NOMO-1 treated with DMSO at 0.1 percent for 48 hours (cell line): Measurements from ENCODE around the gene EXOC6.
"Not testable (repeated sequence)": the region's sequence is repeated elsewhere in the genome, so short reads cannot be mapped to it uniquely, and the experiment has no call there.

Source experiments
- DNase-seq: peaks from one replicate; lab custom pipeline; 2025; ENCODE audit not compliant: unreplicated experiment; lab: John Stamatoyannopoulos, UW

EXOC6 gene

DNA sequence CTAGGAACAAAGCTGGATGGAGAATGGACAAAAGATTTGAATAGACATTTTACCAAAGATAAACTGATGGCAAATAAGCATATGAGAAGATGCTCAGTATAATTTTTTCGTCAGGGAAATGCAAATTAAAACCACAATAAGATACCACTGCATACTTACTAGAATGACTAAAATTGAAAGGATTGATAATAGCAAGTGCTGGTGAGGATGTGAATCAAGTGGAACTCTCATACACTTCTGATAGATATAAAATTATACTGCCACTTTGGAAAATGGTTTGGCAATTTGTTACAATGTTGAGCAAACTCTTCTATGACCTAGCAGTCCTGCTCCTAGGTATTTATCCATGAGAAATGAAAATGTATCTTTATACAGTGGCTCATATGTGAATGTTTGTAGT, 83.3 kb downstream of the EXOC6 start:
- no peak for DNase-seq

DNA sequence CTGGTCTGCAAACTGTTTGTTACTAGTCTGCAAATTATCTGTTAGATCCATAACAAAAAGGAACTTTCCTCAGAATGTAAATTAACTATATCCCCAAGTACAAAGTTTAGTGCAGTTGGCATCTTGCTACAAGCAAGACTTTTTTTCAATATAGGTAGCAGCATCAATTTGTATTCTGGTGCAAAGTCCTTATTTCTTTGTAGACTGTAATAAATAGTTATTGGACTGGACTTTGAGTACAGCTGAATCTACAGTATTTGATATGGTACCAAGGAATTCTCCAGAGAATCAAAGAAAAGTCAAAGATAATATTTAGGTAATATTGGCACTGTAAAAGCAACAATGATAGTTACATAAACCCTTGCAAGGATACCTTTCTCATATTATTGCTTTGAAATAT, 89.6 kb downstream of the EXOC6 start:
- DNase-seq = no peak

DNA sequence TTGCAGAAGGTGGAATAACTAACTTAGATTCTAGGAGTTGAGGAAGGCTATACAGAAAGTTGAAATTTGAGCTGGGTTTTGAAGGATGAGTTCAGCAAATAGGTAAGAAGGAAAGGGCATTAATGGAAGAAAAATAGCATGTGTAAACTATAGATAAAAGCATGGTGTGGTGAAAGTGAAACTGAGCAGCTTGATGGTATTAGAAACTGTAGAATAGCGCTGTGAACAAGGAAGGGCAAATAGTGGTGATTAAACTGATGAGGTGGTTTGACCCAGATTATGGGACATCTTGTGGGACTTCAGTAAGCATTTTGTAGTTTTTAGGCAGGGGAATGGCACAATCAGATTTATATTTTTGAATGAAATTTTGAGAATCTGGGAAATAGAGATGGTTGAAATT, 90.5 kb downstream of the EXOC6 start:
- no peak for DNase-seq

DNA sequence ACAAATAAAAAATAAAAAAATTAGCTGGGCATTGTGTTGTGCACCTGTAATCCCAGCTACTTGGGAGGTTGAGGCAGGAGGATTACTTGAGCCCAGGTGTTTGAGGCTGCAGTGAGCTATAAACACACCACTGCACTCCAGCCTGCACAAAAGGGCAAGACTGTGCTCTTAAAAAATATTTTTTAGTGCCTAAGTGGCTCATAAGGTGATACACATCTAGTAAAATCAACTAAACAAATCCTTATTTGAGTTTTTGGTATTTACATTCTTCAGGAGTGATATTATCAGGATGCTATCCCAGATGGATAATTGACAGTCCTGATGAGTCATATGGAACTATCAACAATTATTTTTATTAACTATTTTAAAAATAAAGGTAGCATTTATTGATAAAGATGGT, 93.9 kb downstream of the EXOC6 start:
- DNase-seq = no peak

GRCh38 chr10:92946491-92946890, 98.2 kb downstream of the EXOC6 start:
- no peak for DNase-seq

DNA sequence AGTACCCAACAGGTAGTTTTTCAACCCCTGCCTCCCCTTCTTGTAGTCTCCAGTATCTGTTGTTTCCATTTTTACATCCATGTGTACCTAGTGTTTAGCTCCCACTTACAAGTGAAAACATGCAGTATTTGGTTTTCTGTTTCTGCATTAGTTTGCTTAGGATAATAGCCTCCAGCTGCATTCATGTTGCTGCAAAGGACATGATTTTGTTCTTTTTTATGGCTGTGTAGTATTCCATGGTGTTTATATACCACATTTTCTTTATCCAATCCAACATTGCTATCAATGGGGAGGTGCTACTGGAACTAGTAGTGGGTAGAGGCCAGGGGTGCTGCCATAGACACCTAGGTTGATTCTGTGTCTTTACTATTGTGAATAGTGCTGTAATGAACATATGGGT, 104.3 kb downstream of the EXOC6 start:
- not testable (repeated sequence) for DNase-seq

DNA sequence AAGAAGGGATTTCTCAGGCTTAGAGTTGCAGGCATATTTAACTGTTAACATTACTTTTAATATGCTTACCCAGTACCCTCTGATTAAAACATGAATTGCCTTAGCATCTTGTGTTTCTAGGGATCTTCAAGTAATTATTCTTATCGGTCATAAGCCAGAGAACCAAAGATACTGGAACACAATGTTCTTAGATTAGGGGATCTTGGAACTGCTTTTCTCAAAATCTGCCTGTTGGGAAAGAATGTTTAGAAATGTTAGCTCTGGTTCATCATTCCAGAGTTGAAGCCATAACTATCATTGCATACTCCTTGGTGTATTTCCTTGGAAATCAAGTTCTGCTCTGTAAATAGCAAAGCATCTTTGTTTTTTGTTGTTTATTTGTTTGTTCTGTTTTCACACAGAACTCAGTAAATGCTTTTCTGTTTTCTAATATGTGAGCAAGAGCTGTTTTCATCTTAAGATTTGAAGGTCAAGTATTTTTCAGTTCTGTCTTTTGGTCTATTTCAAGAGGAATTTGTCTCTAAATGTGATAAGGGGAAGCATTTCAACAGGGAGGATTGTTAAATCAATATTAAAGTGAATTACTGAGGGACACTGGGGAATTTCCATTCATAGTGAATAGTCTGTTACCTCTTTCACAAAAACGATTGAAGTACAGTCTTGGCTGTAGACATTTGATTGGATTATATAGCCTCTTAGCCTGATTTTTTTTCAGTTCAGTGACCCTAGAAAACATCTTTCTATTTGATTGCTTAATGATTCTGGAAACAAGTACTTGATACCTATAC, 109.1 kb downstream of the EXOC6 start:
- no peak for DNase-seq

GRCh38 chr10:92961638-92962037, 113.3 kb downstream of the EXOC6 start:
- no peak for DNase-seq

DNA sequence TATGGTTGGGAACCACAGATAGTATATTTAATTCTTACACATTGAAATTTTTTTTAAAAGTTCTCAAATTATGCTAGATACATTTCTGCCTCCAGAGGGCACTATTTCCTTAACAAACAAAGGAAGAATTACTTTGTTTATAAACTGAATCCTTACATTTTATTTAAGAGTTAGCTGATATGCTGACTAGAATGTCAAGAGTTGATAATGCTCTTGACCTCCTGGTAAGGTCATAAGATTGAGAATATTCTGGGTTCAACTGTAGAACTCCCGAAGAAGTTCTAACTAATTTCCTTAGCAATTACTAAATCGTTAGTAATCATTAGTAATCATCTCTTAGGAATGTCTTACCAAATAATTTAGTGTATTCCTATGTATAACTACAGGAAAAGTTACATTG, 117.0 kb downstream of the EXOC6 start:
- DNase-seq = peak; percentile 35

GRCh38 chr10:92967641-92968040, 119.3 kb downstream of the EXOC6 start:
- no peak for DNase-seq

- no peak for DNase-seq
Measured at GRCh38 chr10:92969151-92969550, 120.8 kb downstream of the EXOC6 start.

GRCh38 chr10:92970301-92971070, 122.2 kb downstream of the EXOC6 start:
- DNase-seq = no peak

DNA sequence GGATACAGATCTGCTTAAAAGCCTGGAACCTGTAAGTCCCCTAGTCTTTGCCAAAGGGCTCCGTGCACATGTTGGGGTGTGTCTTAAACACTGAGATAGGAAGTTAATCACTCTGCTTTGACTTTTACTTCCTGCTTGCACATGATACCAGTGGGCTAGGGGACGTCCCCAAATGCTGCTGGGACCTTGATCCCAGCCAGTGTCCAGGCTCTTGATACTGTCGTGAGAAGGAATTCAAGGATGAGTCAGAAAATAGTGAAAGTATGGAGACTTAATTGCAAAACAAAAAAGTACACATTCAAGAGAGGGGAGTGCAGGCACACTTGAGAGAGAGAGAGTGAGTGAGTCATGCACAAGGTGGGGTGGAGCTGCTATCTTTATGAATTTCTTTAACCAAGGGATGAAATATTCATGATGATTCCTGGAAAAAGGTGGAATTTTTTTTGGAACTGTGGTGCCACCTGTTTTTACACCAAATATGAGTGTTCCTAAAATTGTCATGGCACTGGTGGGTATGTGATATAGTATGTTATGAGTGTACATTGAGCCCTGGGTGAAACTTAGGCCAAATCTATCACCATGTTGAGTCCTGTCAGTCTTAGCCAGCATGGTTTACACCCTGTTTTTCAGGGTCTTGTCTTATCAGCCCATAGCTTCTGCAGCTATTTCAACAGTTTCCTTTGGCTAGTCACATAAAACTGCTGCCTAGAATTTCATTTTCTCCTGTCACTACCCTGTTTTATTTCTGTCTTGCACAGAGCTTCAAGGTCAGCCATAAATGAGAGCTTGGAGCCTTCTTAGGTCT, 123.9 kb downstream of the EXOC6 start:
- DNase-seq = peak; percentile 18

DNA sequence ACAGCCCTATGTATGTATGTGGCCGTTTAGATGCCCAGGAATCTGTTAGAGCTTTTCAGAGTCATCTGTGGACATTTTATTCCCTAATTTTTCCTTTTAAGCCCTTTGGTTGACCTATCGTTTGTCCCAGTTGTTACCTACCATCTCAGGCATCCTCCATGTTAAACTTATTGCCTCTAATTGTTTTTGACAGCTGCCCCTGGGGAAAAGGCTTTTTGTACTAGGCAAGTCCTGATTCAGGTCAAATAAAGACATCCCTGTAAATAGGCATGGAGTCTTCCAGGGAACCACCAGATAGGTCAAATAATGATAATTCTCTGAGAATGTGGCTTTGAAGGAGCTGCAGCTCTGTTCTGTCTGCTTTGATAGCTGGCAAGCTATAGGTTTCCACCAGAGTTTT, 124.6 kb downstream of the EXOC6 start:
- no peak for DNase-seq

GRCh38 chr10:92976278-92976677, 128.0 kb downstream of the EXOC6 start:
- DNase-seq = not testable (repeated sequence)

DNA sequence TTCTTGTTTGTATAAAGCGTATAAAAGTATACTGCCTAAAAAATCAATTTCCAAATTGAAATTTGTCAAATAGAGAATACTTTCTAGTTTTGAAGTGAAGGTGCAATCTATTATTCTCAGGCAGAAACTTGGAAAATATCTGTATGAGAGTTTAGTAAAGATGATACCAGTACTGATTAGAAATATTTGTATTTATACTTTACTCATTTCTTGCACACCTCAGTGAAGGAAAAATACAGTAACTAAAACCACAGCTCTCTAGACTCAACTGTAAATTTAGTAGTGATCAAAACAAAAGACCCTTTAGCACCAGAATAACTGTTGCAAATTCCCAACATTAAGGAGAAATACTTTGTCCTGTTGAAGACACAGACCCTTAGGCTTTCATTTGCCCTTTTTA, 140.9 kb downstream of the EXOC6 start:
- DNase-seq = no peak

- DNase-seq = no peak
Measured at GRCh38 chr10:92990615-92991014, 142.3 kb downstream of the EXOC6 start.

DNA sequence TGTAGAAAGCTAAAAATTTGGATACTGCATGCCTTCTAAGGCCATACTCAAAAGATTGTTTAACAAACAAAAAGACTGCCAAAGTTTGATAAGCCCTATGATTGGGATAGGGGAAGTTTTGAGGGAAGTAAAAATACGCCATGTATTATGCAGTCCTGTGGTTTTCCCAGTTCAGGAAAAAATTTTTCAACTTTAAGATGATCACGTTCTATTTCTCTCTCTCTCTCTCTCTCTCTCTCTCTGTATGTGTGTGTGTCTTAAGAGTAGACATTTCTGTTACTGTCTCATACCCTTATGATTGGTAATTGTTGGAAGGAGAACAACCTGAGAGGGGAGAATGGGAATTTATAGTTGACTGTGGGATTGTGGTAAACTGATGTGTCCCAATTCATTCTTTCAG, 143.2 kb downstream of the EXOC6 start:
- no peak for DNase-seq

- peak; percentile 39 for DNase-seq
Measured at GRCh38 chr10:92993699-92994272, 145.5 kb downstream of the EXOC6 start.

DNA sequence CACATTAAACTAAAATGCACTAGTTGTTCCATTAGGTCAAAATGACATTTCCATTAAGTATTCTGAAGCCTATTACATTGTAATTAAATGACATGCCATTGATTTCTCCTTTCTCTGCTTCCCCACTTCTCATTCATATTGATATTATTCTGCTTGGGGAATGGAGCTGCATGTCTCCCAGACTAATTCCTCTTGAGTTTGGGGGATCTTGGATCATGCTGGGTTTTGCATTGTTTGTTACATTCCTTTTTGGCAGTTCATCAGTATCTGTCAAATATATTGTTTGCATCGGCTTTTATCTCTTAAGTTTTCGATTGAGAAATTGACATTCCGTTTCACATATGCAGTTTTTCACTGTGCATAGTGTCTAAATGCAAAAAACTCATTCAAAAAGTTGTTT, 147.2 kb downstream of the EXOC6 start:
- DNase-seq = no peak

GRCh38 chr10:92997620-92998019, 149.3 kb downstream of the EXOC6 start:
- no peak for DNase-seq
